ENCODE data around the gene SPAG16. TPM values are rescaled to one million over a fixed set of nuclear protein-coding genes. Genes with fewer than 3 reads are reported as not detected.
"Not testable (repeated sequence)": the region's sequence is repeated elsewhere in the genome, so short reads cannot be mapped to it uniquely, and the experiment has no call there.

SPAG16 gene
- total RNA-seq, 1 donor from 2014 or later = 33.9 TPM

DNA sequence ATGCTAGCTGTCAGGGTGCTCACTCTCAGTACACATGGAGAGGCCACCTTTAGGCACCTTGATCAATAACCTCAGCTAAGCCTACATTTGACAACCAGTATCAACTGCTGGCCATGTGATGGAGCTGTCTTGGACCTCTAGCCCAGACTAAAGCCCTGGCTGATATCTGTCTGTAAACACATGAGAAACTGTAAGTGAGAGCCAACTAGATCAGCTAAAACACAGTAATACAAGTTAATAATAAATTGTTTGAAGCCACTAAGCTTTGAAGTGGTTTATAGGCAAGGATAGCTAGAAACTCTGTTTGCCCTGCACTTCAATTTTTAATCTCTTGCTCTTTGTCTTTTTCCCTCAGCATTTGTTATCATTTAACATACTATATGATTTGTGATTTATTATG is 407.1 kb downstream of the SPAG16 start:
- no peak for DNase-seq (ENCODE audit: low spot score)

DNA sequence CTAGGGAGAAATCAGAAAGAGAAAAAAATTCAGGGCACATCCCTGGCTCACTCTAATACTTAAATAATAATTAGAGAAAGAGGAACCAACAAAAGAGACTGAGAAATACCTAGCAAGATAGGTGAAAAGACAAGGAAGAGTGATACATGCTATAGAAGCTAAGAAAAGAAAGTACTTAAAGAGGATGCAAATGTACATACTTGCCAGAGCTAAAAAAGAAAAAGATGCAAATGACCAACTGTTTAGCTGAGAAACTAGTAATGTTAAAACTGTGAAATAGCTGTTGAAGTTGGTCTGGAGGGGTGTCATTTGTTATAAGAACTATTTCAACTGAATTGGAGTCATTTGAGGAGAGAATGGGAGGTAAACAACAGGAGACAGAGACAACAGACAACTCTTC is 412.2 kb downstream of the SPAG16 start:
- DNase-seq (ENCODE audit: low spot score) = no peak

DNA sequence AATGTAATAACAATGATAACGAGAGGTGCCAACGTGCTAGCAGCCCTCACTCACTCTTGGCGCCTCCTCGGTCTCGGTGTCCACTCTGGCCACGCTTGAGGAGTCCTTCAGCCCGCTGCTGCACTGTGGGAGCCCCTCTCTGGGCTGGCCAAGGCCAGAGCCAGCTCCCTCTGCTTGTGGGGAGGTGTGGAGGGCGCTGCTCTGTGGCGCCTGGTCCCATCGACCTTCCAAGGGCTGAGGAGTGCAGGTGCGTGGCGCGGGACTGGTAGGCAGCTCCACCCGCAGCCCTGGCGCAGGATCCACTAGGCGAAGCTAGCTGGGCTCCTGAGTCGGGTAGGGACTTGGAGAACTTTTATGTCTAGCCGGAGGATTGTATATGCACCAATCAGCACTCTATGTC is 417.1 kb downstream of the SPAG16 start:
- not testable (repeated sequence) for DNase-seq (ENCODE audit: low spot score)

DNA sequence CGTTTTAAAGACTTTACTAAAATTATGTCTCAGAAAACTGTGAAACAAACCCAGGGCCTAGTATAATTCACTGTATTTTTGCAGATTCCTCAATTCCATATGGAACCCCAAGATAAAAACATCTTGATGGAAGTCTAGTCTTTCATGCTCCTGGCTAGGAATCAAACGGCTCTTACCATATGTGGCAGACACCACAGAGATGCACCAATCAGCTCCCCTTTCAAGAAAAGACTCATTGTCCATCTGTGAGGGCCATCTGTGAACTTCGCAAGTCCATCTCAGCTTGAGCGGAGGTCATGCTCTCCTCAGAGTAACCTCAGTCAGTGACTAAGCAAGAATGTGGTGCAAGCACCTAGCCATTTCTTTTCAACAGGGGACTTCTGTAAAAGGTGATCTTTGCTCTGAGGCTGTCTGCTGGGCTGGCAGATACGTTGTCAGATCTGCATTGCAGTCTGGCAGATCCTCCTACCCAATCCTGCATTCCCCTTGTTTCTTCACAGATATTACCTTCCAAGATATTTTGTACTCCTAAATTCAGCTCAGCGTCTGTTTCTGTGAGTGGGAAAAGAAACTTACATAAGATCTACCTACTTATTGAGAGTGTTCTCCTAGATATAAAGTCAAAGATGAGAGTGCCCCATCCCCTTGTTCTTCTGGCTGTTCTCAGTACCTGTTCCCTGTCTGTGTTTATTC is 419.3 kb downstream of the SPAG16 start:
- DNase-seq (ENCODE audit: low spot score) = no peak

DNA sequence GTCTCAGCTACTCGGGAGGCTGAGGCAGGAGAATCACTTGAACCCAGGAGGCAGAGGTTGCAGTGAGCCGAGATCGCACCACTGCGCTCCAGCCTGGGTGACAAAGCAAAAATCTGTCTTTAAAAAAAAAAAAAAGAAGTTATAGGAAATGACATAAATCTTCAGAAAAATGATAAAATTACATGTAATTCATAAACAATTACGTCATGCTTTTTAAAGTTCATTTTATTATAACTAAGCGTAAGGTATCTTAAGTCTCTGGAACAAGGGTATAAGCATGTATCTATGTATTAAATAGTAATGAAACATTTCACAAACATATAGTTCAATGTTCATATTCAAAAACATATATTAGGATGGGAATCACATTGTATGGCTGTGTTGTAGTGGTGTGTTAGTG is 425.9 kb downstream of the SPAG16 start:
- no peak for DNase-seq (ENCODE audit: low spot score)

DNA sequence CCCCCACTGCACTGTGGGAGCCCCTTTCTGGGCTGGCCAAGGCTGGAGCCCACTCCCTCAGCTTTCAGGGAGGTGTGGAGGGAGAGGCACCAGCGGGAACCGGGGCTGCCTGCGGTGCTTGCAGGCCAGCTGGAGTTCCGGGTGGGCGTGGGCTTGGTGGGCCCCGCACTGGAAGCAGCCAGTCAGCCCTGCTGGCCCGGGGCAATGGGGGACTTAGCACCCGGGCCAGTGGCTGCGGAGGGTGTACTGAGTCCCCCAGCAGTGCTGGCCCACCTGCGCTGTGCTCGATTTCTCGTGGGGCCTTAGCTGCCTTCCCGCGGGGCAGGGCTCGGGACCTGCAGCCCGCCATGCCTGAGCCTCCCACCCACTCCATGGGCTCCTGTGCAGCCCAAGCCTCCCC is 434.1 kb downstream of the SPAG16 start:
- DNase-seq (ENCODE audit: low spot score) = not testable (repeated sequence)

DNA sequence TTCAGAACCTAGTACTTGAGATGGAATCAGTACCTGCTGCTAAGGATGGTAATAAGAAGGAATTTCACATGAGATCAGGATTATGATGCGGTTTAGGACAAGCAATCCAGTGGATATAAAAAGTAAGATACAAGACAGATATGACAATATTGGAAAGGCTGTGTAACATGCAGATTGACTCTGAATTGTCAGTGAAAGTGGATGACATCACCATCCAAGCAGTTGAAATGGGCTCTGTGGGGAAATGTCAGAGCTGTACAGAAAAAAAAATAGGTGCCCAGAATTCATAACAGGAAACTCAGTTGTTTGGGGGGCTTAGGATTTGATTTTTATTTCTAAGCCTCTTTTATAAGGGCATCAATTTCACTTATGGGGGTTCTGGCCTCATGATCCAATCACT is 438.3 kb downstream of the SPAG16 start:
- DNase-seq (ENCODE audit: low spot score) = no peak

DNA sequence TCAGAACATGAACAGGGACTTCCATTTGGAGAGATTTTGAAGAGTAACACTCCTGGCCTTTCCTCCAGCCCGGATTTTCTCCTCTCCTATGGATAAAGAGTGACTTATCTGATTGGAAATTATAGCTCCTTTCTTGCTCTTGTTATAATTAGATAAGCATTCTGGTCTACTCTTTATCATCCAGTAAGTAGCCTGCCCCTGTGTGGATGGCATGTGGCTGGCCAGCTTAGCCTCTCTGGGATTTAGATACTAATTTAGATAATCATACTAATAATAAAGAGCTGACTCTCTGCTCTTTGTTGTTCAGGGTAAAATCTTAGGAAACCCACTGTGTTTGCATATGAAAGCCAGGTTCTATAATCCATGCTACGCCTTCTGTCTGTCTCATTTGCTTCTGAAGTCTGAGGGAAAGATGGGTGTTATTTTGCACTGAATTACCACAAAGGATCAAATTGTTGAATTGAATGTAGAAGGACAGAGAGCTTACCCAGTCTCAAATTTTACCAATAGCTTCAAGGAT is 438.8 kb downstream of the SPAG16 start:
- no peak for DNase-seq (ENCODE audit: low spot score)

DNA sequence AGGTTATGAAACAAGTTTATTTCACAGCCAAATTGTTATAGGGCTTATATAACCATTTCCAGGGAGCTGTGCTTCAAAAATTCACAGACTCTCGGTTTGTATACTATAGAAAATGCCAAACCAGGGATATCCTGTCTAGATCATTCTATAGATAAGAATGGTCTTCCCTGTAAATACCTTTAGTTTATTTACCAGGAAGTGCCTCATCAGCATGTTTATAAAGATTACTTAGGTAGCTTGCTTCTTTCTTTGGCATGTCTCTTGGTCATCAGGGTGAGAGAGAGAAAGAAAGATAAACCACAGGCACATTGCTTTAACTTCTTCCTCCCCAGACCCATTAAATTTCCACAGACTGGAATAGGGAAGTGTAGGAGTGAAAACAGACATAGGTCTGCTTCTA is 439.4 kb downstream of the SPAG16 start:
- no peak for DNase-seq (ENCODE audit: low spot score)

DNA sequence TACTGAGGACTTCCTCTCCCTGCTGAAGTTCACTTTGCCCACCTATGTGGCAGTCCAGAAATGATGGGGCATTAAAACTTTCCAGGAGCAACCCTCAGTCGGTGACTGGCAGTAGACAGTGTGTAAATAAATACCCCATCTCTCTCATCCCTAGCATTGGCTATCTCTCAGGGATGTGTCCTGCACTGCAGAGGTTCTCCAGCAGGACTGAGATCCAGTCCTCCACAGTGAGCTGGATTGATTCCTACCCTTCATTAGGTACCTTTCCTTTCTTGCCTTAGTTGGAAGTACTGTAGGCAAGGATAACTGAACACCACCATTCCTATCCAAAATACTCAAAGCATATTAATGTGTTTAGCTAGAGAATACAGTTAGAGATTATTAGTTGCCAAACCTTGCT is 441.8 kb downstream of the SPAG16 start:
- DNase-seq (ENCODE audit: low spot score) = no peak

DNA sequence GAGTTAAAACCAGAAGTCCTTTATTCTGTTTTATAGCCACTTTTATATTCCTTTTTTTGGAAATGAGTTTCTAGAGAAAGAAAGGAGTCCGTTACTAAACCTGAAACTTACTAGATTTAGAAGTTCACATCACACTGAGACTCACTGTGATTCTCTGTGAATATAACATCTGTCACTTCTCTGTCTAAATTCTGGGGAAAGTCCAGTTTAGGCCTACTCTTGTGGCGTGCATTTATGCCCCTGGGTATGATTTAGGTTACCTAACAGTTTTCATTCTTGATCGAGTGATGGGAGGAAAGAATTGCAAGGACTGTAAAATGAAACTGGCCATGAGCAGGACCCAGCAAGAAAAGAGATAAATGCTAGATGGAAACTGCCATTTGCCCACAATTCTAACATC is 449.6 kb downstream of the SPAG16 start:
- DNase-seq (ENCODE audit: low spot score) = no peak

DNA sequence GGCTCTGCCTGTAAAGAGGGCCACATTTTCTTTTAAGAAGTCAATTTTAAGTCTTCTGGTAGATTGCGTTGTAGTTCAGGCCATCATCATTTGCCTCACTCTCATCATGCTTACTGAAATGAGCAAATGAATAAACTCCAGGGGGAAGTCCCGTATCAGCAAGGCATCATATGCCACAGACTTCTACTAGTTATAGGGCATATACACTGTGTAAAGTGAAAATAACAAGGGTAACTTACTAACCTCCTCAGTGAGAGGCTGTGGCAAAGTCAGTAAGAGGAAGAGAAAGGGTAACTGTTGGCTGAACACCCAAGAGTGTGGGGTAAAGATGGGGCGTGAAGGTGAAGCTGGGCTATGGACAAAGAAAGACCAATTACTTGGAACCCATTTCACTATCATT is 456.2 kb downstream of the SPAG16 start:
- no peak for DNase-seq (ENCODE audit: low spot score)

DNA sequence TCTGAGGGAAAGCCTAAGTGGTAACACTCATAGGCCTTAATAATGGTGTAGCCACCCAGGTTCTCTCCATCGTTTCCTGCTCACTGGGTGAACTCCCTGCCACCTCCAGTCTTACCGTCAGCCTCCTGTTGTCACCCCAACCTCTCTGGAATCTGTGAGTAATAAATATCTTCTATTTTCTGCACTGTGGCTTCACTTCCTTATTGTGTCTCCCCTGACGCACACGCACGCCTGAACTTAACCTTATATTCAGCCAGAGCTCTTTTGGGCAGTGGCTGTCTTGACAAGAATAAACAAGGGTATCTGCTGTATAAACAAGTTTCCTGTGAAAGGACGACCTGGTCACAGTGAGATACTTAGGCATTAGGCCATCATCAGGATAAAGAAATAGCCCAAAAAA is 467.2 kb downstream of the SPAG16 start:
- no peak for DNase-seq (ENCODE audit: low spot score)

DNA sequence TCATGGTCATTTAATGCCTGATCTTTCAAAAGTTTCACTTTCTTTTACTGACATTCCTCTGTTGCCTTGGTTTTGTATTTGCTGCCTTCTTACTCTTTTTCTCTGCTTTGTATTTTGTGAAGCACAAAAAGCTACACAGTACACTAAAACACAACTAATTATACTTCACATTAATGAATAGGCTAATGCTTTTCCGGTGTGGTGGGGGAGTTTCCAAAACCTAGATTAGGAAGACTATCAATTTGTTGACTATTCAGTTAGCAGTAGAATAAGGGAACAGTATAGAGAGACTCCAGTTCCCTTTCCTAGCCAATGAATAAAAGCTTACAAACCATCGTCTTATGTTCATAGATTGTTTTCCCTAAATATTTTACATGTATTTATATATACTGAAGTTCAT is 468.3 kb downstream of the SPAG16 start:
- no peak for DNase-seq (ENCODE audit: low spot score)

DNA sequence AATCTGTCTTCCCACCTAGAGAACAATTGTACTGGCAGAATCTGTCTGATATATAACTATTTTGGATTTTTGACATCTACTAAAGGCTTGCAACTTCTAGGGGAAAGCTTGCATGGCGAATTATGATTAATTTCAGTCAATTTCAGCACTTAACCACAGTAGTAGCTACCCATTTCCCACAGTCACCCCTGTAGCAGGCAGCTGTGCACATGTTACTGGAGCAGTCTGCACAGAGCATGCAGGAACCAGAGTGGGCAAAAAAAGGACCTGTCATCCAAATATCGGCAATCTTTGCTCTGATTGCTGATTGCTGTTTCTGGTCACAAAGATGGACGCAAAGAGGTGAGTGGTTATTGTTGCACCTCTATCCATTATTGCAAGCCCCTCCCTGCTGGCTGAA is 473.3 kb downstream of the SPAG16 start:
- DNase-seq (ENCODE audit: low spot score) = no peak

DNA sequence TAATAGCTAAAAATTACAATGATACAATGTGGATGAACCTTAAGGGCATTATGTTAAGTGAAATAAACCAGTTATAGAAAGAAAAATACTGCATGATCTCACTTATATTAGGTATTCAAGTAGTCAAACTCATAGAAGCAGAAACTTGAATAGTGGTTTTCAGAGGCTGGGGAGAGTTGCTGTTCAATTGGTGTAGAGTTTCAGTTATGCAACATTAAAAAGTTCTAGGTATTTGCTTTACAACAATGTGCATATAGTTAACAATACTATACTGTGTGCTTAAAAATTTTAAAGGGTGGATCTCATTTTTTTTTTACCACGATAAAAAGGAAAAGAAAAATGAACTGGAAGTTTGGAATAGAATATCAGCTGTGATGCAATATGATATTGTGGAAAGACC is 479.1 kb downstream of the SPAG16 start:
- DNase-seq (ENCODE audit: low spot score) = no peak

DNA sequence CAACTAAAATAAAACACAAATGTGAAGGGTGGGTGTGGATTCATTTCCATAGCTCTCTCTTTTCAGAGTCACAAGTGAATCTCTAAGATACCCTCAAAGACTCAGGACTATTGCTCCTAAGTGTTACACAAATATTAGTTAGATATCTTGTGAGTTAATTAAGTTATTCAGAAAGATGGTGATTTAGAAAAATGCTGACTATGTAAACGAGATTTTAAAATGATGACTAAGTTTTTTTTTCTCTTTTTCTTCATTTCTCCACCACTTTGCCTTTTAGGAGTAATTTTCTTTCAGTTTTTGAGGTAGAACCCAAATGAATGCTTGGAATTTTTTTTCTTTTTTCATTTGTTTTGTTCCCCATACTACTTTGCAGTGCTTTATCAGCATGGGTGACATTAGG is 479.7 kb downstream of the SPAG16 start:
- no peak for DNase-seq (ENCODE audit: low spot score)

DNA sequence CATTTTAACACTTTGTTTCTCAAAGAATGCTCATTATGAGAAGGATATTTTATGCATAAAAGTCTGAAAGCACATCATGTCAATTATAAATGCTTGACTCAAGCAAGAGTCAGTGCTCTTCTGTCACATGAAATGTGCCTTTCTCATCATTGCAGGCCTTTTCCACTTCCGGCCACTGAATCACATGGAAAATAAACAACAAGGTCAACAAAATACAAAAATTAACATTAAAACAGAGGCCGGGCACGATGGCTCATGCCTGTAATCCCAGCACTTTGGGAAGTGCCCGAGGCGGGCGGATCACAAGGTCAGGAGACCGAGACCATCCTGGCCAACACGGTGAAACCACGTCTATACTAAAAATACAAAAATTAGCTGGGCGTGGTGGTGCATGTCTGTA is 480.6 kb downstream of the SPAG16 start:
- no peak for DNase-seq (ENCODE audit: low spot score)

DNA sequence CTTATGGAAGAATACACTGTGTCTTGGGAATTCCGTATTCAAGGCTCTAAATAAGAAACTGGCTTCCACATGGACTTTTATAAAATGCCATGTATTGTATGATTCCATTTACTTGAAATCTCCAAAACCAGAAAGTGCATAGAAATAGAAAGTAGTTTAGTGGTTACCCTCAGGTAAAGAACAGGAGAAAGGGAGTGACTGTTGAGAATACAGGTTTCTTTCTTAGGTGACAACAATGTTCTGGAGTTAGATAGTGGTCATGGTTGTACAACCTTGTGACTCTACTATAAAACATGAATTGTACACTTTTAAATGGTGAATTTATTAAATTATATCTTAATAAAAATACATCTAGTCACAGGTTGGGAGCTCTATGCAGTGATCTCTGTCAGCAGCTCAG is 481.8 kb downstream of the SPAG16 start:
- DNase-seq (ENCODE audit: low spot score) = no peak

DNA sequence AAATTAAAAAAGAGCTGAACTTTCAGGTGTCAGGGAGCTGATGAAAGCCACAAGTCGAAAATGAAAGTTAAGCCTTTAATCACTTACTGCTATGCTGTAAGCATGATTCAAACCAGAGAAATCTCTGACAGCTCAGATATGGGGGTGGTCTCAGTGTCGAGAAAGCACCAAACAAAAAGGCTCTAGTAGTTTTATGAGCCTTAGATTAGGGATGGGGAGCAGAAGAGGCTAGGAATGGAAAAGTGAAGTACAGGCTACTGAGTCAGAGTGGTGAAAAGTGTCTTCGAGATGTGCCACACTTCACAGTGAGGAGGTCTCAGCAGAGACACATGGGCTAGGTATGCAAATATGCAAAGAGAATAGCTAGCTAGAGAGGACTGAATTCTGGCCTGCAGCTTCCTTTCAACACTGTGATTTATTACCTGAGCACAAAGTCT is 482.2 kb downstream of the SPAG16 start:
- DNase-seq (ENCODE audit: low spot score) = peak; percentile 5

DNA sequence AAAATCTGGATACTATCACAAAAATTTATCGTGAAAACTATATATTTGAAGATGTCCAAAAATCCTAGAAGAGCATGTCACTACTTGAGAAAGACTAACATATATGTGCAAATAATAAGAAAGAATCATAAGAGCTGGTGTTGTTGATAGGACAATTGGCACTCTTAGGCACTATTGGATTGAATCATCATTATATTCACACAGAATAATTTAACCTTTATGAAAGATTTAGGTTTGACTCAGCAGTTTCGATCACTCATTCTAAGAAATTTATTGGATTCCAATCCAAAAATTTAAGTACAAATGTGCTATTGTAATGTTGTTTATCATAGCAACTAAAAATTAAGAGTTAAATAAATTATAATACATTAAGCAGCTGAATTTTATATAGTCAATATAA is 503.6 kb downstream of the SPAG16 start:
- no peak for DNase-seq (ENCODE audit: low spot score)

DNA sequence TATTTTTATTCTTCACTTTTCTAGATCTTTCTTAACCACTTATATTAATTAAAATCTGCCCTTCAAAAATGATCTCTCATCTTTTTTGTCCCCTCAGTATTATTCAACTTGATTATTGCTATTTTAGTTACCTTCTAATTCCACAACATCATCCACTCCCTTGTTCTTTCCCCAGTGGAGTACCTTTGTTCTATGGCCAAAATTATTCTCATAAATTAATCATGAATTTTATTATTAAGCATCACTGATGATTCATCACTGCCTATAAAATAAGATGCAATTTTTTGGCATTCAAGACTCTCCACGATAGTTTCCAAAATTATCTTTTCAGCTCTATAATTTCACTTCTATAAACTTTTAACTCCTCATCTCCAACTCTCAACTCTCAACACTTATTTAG is 505.7 kb downstream of the SPAG16 start:
- no peak for DNase-seq (ENCODE audit: low spot score)

DNA sequence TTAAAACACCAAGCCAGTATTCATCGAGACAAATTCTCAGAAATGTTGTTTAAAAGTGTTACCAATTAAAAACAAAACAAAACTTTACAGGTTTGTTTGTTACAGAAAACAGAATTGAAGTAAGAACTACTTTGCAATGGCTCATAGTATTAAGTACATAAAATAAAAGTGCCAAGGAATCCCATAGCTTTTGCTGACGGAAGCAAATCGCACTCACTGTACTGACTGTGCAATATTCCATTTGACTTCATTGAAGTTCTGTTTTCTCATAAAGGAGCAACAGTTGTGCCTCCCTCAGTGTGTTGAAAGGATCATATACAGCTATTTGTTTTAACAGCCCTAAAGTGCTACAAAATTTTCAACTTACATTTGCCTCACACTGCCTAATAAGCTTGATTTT is 507.8 kb downstream of the SPAG16 start:
- no peak for DNase-seq (ENCODE audit: low spot score)

DNA sequence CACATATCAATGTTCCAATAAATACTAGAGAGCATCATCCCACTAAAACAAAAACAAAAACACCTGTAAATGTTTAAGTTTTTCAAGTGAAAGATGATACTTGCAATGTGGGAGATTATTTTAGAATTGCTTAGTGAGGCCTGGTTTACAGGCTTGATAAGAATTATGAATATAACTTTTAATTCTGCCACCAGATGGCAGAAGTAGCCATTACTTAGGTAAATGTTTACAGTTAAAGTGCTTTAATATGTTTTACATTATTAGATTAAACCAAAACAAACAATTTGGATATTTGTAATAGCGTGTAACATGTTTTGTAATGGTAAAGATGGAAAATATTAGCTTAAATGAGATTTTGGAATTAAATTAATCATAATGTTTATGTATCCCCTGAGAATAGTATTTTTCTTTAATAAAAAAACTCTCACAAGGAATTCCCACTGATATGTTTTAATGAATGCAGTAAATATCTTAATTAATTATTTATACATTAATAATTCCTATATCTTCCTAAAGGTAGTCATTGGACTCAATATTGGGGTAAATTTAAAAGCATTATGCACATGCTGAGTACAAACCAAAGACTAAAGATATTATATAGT is 522.0 kb downstream of the SPAG16 start:
- DNase-seq (ENCODE audit: low spot score) = peak; percentile 21
